Islet of Langerhans (tissue), 1 donor: ENCODE results near the gene CFI.

ENCODE experiments used
- FAIRE-seq: peaks from one replicate; lab custom pipeline; 2011; peaks lifted over from hg19 to GRCh38; lab: Jason Lieb, UNC

CFI gene

DNA sequence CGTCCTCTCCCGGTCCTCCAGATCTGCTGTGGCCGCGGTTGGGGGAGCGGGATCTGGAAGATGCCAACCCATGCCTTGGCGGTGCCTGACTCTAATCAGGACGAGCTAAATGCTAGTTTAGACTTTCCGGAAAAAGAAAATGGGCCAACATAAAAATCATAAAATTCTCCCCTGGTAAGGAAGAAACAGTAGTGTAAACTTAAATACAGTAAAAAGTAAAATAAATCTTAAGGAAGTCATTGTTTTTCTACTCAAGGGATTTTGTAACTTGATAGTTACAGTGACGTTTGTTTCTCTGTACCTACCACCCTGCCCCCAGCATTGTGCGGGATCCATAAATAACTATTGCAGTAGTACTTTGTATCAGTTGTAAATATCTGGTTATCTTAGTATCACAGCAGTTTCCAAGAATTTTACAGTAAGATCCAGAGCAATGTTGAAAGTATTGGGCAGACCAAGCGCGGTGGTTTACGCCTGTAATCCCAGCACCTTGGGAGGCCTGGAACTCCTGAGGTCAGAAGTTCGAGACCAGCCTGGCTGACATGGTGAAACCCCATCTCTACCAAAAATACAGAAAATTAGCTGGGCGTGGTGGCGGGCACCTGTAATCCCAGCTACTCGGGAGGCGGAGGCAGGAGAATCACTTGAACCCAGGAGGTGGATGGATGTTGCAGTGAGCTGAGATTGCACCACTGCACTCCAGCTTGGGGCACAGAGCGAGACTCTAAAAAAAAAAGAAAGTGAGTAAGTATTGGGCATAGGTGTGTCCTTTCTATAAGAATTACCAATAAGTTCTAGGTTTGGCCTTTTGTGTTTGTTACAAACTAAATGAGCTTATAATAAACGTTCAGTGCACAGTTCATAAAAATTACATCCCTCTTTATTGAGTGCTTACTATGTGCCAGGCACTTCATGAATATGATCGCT is 70.9 kb downstream of the CFI start:
- FAIRE-seq: no peak

DNA sequence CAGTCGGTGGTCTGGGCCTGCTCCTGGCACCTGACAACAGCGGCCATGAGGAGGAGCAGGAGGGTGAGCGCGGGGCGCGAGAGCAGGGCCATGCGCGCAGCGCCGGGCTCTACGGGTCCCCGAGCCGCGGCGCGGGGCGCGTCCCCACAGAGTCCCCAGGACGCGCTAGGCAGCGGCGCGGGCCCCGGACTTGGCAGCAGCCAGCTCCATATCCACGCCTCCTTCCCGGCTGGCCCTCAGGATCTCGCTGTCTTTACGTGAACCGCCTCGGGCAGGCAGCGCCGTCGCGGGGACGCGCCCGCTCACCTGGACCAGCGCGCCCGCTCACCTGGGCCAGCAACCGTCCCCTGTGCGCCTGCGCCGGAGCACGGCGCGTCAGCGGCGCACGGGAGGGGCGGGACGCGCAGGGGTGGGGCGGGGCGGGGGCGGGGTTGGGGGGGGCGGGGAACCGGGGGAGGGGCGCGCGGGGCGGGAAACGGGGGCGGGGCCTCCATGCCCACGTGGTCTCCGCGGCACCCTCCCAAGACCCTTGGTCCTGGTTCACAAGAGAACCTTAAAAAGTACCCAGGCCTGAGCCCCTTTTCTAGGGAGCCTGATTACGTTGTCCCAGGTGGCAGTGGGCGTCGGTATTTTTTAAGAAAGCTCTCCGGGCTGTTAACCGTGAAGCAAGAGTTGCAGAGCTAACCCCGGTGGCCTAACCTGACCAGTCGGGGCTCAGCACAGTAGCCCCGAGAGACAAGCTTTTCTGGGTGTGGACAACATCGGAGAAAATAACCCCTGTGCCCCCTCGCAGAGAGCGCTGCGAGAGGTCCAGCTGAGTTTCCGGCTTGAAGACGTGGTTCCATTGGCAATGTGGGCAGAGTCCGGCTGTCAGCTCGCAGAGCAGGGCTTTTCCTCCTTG is 71.8 kb downstream of the CFI start, which contains the start of gene PLA2G12A:
Gene PLA2G12A, minus strand, starts transcription at position 353 of the 901 bp plus-strand sequence. Its CDS starts 261 bp downstream, at position 92.
- no peak for FAIRE-seq

DNA sequence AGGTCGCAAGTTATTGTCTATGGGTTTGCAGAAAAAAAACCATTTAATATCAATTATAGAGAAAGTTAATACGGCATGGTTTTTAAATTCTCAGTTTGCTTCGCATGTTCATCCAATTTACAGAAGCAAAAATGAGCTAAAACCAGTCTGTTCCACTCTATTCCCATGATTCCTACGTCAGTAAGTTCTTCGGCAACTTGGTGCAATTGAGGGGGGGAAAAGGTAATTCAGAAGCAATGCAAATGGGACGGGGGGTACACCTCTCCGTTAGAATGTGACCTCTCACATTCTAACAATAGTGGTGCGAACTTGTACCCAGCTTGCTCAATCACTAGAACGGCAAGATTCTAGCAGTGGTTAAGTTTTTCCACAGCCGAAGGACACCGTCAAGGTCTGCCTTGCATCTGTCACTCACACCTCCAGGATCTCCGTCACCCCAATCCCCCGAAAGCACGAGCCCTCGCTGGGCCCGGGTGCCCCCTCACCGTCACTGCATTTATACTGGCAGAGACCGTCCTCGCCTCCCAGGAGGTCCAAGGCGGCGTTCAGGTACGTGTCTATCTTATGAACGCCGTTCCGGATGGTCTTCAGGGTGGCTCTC is 72.6 kb downstream of the CFI start:
- no peak for FAIRE-seq

DNA sequence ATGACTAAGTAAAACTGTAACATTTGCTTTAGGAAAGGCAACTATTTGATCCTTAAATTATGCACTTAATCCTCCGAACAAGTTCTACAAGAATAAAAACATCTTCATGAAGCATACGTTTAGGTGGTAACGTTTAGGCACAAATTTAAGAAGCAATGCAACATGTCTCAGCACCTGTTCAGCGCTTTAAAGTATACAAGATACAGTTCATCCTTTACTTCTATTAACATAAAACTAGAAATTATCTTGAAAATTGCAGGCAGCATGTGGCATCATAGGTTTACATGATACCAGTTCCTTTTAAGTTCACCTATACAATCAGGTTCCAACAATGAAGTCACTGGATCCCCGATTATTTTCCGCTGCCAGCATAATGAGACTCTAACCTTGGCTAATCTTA is 73.4 kb downstream of the CFI start:
- no peak for FAIRE-seq

DNA sequence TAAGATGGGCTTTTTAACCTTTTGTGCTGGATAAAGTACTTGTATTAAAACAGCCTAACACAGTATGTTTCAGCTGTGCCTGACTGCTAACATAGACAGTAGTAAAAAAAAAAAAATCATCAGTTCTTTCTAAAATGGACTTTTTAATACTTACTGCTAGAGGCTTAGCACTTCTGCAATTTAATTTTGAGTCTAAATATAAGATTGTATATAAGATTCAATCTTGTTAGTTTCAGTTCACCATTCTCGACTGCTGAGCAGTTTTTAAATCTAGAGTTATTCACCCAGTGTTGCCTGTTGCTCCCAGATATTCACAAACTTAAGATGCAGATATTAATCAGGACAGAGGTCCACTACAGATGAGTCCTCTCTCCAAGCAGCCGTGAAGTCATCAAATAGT is 78.7 kb downstream of the CFI start:
- no peak for FAIRE-seq

DNA sequence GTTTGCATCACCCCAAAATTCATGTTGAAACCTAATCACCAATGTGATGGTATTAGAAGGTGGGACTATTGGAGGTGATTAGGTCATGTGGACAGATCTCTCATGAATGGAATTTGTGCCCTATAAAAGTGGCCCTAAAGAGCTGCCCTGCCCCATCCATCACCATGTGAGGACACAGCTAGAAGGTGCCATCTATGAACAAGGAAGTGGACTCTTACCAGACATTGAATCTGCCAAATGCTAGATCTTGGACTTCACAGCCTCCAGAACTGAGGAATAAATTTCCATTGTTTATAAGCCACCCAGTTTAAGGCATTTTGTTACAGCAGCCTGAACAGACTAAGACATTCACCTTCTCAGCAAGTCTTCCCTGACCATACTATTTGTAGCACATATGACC is 79.4 kb downstream of the CFI start:
- no peak for FAIRE-seq

DNA sequence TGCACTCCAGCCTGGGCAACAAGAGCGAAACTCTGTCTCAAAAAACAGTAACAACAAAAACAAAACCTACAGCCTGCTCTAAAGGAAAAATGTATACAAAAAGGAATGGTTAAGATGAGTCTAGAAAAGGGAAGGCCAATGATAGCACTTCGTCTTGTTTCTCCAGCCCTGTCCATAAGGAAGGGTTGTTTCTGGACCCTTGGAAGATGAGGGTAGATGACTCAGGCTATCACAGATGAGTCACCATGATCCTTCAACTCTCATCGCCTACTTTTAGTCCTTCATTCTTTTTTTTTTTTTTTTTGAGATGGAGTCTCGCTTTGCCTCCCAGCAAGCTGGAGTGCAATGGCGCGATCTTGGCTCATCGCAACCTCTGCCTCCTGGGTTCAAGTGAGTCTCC is 80.8 kb downstream of the CFI start:
- FAIRE-seq: no peak

DNA sequence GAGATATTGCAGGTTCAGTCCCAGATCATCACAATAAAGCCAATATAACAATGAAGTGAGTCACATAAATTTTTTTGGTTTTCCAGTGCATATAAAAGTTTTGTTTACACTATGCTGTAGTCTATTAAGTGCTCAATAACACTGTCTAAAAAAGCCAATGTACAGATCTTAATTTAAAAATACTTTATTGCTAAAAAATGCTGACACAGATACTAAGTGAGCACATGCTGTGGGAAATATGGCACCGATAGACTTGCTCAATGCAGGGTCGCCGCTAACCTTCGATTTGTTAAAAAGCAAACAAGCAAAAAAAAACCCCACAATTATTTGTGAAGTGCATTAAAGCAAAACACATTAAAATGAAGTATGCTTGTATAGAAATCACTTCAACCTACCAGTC is 82.2 kb downstream of the CFI start:
- no peak for FAIRE-seq

DNA sequence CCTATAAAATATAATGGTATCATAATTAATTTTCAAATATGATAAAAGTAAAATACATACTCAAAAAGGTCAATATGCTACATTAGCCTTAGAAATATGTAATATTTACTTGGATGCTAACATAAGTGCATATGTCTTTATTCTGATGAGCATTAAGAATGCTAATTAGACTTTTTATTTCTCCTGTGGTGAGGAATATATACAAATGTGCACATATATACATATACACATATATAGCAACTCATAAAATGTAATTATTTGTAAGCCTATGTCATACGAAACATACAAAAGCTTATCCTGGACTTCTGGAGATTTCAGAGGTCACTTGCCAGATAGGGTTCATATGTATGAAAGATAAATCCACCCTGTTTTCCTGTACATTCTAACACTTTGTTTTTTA is 83.0 kb downstream of the CFI start:
- no peak for FAIRE-seq

DNA sequence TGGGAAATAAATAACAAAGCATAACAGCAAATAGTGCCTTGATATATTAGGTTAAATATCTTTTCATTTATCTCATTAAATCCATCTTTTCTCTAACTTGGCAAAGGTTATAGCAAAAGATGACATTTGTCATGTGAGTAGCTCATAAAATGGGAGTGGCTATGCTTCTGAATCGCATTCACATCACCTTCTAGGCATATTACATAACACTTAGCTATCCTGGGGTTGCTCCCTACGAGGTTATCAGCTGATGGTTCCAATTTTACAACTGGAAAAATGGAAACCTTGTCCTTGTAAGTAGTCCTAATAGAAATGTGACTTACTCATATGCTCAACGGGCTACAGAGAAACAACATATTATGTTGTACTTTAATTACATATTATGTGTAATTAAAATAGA is 88.3 kb downstream of the CFI start:
- FAIRE-seq: no peak

DNA sequence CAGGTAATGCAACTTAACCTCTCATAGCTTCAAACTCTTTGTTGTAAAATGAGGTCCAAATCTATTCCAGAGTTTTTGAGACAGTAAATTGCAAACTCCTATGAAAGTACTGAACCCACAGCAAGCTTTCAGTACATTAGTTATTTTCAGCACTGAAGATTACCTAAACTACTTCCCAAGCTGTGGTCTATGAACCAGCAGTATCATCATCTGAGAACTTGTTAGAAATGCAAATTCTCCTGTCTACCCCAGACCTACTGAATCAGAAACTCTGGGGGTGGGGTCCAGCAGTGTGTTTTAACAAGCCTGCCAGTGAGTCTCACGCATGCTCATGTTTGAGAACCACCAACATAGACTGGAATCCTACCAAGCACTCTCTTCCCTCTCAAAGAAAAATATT is 92.8 kb downstream of the CFI start:
- no peak for FAIRE-seq

DNA sequence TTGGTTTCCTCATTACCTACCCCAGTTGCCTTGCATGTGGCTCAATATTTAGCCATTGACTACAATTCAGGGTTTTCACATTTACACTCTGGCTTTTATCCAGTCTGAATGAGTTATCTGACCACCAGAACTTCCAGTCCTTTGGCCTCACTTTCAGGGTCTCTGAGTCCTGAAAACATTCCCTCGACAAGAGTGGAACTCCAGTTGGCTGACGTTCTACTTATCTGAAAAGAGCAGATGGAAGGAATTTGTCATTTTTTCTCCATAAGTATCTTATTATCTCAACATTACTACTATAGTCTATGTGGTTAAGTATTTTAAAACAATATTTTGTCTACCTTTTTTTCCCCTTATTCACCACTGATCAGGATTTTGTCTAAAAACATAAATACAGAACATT is 93.4 kb downstream of the CFI start:
- FAIRE-seq: no peak

DNA sequence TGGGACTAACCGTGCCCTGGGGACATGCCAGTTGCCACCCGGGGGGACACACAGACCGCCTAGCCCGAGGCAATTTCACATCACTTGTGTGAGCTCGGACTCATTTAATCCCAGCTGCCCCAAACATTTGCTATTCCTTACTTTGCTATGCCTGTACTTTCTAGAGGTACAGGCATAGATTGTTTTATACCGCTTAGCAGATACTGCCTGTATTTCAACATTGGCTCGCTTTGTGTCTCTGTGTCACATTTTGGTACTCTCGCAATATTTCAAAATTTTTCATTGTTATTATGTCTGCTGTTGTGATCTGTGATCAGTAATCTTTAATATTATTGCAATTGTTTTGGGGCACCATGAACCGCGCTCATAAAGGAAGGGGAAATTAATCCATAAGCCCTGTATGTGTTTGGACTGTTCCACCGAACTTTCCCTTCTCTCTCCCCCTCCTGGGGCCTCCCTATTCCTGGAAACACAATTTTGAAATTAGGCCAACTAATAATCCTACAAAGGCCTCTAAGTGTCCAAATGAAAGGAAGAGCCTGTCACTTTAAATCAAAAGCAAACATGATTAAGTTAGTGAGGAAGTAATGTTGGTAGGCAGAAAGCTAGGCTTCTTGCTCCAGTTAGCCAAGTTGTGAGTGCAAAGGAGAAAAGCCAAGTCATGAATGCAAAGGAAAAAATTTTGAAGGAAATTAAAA is 98.0 kb downstream of the CFI start:
- no peak for FAIRE-seq

DNA sequence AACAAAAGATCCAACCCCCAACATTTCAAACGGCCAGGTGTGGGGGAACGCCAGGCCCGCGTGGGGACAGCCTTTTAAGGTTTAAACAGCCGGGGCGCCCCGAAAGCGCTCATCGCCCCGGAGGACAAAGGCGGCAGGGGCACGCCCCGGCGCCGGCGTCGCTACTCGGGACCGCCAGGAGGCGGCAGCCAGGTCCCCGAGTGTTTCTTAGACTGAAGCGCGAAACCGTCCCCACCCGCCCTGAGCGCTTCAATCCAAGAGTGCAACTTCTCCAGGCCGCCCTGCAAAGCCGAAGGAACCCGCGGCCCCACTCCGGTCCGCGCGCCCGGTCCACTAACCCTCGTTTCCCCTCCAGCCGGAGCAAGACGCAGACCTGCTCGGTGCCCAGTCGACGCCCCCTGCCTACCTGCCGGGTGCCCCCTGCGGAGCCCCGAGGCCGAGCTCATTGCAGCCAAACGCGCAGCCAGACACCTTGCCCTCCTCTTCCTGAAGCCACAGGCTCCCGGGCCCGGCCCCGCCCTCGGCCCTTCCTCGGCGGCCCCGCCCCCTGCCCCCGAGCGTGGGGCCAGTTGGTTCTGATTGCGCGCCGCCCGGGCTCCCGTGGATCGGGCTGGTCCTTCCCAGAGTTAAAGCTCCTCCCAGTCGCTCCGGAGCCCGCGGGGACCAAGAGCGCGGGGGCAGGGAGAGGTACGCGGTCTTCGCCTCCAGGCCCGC is 98.7 kb downstream of the CFI start, which contains the start of gene CASP6:
Gene CASP6, minus strand, starts transcription at position 496 of the 714 bp plus-strand sequence. Its CDS starts 50 bp downstream, at position 446.
- FAIRE-seq: no peak

DNA sequence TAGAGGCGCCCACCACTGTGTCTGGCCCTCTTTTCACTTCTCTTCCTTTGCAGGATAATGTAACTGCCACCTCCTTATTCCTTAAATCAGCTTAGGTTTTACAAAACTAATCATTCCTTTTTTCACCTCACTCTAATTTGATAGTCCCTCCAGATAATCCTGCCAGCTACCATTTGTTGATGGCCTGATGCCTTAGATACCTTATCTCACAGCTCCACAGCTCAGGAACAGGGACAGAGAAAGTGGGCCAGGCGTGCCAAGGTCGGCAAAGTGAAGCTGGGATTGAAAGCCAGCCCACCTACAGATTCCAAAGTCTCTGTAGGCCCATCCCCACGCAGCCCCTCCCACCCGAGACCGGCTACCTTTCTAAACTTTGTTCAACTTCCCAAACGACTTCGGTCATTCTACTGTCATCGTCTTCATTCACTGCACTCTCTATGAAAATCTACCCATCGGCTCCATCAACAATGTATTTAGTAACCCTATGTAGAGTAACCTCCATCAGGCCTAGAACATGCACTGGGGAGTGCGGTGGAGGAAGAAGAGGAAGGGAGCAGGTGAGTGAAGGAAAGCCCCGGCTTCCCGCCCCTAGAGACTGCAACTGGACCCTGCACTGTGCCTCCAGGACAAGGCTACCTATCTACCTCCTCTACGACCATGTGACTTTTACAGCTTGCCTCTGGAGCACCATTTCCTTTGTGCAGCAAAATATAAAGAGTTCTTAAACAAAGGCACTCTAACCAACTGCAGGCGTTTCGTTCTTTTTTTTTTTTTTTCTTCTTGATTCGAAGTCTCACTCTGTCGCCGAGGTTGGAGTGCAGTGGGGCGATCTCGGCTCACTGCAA is 100.0 kb downstream of the CFI start:
- FAIRE-seq: no peak

DNA sequence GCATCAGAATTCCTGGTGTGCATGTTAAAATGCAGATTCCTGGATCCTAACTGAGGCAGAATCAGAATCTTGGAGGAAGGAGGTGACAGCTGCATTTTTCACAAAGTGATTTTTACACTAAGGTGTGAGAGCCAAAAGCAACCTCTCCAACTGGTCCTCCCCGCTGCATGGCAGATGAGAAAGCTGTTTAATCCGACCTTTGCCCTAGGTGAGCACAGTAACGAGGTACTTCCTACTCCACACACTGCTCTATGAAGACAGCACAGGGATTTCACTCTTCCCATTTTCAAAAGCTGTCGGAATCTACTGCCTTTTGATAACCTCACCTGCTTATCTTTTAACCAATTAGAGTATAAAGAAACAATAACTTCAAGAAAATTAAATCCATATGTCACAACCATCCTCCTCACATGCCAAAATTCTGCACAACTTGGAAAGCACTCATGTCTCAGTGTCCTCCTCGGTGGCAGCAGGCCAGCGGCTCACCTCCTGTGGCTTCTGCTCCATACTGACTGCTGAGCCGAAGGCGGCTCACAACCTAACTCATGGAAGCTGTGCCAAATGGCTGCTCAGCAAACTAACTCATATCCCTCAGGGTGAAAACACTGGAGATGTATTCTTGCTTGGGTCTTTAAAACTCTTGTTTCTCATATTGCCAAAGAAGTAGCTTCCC is 102.1 kb downstream of the CFI start:
- no peak for FAIRE-seq

DNA sequence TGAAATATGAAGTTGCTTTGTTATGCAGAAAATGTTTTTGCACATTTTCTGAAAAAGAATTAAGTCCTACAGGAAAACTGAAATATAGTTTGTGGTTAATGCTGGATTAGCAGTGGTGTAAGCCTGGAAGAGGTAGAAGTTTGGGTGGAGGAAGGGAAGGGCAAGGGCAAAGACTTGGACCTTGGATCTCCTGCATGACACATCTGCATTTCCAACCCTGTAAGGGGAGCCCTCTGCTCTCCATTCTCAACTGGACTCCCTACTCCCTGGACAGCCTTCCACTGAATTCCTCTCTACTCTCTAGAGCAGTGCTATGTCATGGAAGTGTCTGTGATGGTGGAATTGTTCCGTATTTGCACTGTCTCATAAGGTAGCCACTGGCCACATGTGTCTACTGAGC is 103.1 kb downstream of the CFI start:
- no peak for FAIRE-seq

DNA sequence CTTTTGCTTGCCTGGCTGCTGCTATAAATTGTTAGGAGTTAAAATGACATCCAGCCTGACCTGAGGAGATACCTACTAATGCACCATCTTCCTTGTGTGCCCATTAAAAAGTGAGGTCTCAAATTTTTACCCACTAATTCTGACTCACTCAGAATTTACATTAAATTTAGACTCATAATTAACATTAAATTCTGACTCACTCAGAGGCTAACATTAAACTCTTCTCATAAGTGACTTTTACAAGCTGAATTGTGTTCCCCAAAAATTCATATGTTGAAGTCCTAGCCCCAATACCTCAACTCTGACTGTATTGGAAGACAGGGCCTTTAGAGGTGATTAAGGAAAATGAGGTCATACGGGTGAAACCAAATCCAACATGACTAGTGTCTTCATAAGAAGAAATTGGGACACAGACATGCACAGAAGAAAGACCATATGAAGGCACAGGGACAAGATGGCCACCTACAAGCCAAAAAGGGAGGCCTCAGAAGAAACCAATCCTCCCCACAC is 110.3 kb downstream of the CFI start:
- FAIRE-seq: no peak
